GM18519 (cell line): ENCODE data around the gene RAMP1.

Experiments used
- ATAC-seq: cut with Tn5 transposase; IDR thresholded peaks from one replicate; pipeline ENCODE4 v1.9.1; 2021; ENCODE audit warnings: mild to moderate bottlenecking, moderate library complexity; ENCODE audit not compliant: unreplicated experiment, low FRiP score

RAMP1 gene

GRCh38 chr2:237892984-237893595, 33.7 kb downstream of the RAMP1 start:
- ATAC-seq: no peak

- no peak for ATAC-seq
These were observed 35.1 kb downstream of the RAMP1 start for GRCh38 chr2:237894396-237894979.

- ATAC-seq: no peak
These were observed 35.6 kb downstream of the RAMP1 start for GRCh38 chr2:237894986-237895543.

- no peak for ATAC-seq
These were observed 36.4 kb downstream of the RAMP1 start for GRCh38 chr2:237895544-237896506.

GRCh38 chr2:237896507-237896892, 37.1 kb downstream of the RAMP1 start:
- ATAC-seq: no peak

GRCh38 chr2:237896956-237897355, 37.5 kb downstream of the RAMP1 start:
- no peak for ATAC-seq

GRCh38 chr2:237898057-237898414, 38.6 kb downstream of the RAMP1 start:
- no peak for ATAC-seq

- ATAC-seq: no peak
These were observed 41.7 kb downstream of the RAMP1 start for GRCh38 chr2:237900891-237901831.

GRCh38 chr2:237901932-237902850, 42.8 kb downstream of the RAMP1 start:
- no peak for ATAC-seq

GRCh38 chr2:237904831-237905599, 45.6 kb downstream of the RAMP1 start:
- ATAC-seq: no peak

- no peak for ATAC-seq
These were observed 47.7 kb downstream of the RAMP1 start for GRCh38 chr2:237907144-237907543.

GRCh38 chr2:237909075-237909695, 49.8 kb downstream of the RAMP1 start:
- no peak for ATAC-seq

GRCh38 chr2:237909801-237910475, 50.5 kb downstream of the RAMP1 start:
- no peak for ATAC-seq

GRCh38 chr2:237910576-237911362, 51.3 kb downstream of the RAMP1 start:
- no peak for ATAC-seq

GRCh38 chr2:237911363-237912017, 52.1 kb downstream of the RAMP1 start:
- ATAC-seq: no peak
